Neural cell (in vitro differentiated cells): Measurements from ENCODE around the gene RALGPS1. TPM values are rescaled to one million over a fixed set of nuclear protein-coding genes. Genes with fewer than 3 reads are reported as not detected.

Experiments
- H2AFZ ChIP-seq: fragments of 200-600, 300-800 bp; sonication (generic), shearing (Covaris generic); 2 replicates; pipeline ENCODE4 v1.6.0; 2014; ENCODE audit warnings: low read depth, mild to moderate bottlenecking, antibody characterized with exemption, low read length, moderate library complexity
- H3F3A ChIP-seq: fragments of 200-600 bp; shearing (Covaris generic); 2 replicates; pipeline ENCODE4 v1.6.1; 2016; ENCODE audit warnings: mild to moderate bottlenecking, moderate library complexity, mixed read lengths, antibody characterized with exemption, low read length; ENCODE audit not compliant: insufficient read depth, poor library complexity, severe bottlenecking
- H3K27ac ChIP-seq: fragments of 200-600, 300-800 bp; sonication (generic), shearing (Covaris generic); 2 replicates; pipeline ENCODE4 v1.5.1; 2014; ENCODE audit warnings: mild to moderate bottlenecking, low read length, moderate library complexity
- H3K27me3 ChIP-seq: fragments of 300-800, 200-600 bp; sonication (generic), shearing (Covaris generic); 2 replicates; pipeline ENCODE4 v1.6.0; 2014; ENCODE audit warnings: mild to moderate bottlenecking, low read depth, low read length, moderate library complexity; ENCODE audit not compliant: insufficient read depth
- H3K36me3 ChIP-seq: fragments of 300-800, 200-600 bp; sonication (generic), shearing (Covaris generic); 2 replicates; pipeline ENCODE4 v1.5.1; 2014; ENCODE audit warnings: mild to moderate bottlenecking, antibody characterized with exemption, low read length, moderate library complexity; ENCODE audit not compliant: insufficient read depth
- H3K4me2 ChIP-seq: fragments of 300-800, 200-600 bp; sonication (generic), shearing (Covaris generic); 2 replicates; pipeline ENCODE4 v1.6.0; 2014; ENCODE audit warnings: mild to moderate bottlenecking, low read length
- H3K4me3 ChIP-seq: fragments of 300-800, 200-600 bp; sonication (generic), shearing (Covaris generic); 2 replicates; pipeline ENCODE4 v1.5.1; 2014; ENCODE audit warnings: mild to moderate bottlenecking, low read length, moderate library complexity
- H3K79me2 ChIP-seq: fragments of 200-600 bp; shearing (Covaris generic); replicated peaks from 2 replicates; pipeline ENCODE4 v1.6.0; 2014; ENCODE audit warnings: mild to moderate bottlenecking, low read length, moderate library complexity; ENCODE audit not compliant: insufficient read depth
- H3K9ac ChIP-seq: fragments of 300-800, 200-600 bp; sonication (generic), shearing (Covaris generic); 2 replicates; pipeline ENCODE4 v1.6.1; 2016; ENCODE audit warnings: mild to moderate bottlenecking, low read length, mixed read lengths
- H3K9me2 ChIP-seq: fragments of 200-600 bp; shearing (Covaris generic); 2 replicates; pipeline ENCODE4 v1.6.1; 2016; ENCODE audit warnings: mild to moderate bottlenecking, low read length, mixed read lengths; ENCODE audit not compliant: insufficient read depth
- H3K9me3 ChIP-seq: fragments of 200-600, 300-800 bp; sonication (generic), shearing (Covaris generic); 2 replicates; pipeline ENCODE4 v1.6.1; 2016; ENCODE audit warnings: mild to moderate bottlenecking, mixed run types, low read length, moderate library complexity, mixed read lengths
- H4K20me1 ChIP-seq: fragments of 200-600 bp; shearing (Covaris generic); 2 replicates; pipeline ENCODE4 v1.6.1; 2016; ENCODE audit warnings: mild to moderate bottlenecking, mixed run types; ENCODE audit not compliant: insufficient read depth
- CTCF ChIP-seq: fragments of 450-650 bp; IDR thresholded peaks from 2 replicates; pipeline ENCODE4 v1.5.1; 2014; ENCODE audit warnings: antibody characterized with exemption, mild to moderate bottlenecking, moderate library complexity; ENCODE audit not compliant: poor library complexity, severe bottlenecking
- EP300 ChIP-seq: fragments of 450-650 bp; conservative IDR thresholded peaks from 2 replicates; pipeline ENCODE4 v1.6.1; 2014; ENCODE audit warnings: antibody characterized with exemption, mild to moderate bottlenecking, moderate library complexity; ENCODE audit not compliant: poor library complexity, severe bottlenecking
- EZH2 ChIP-seq: fragments of 200-600, 300-800 bp; shearing (Covaris generic), sonication (generic); IDR thresholded peaks from 2 replicates; pipeline ENCODE4 v1.6.1; 2014; ENCODE audit warnings: antibody characterized with exemption, low read length, borderline replicate concordance, mild to moderate bottlenecking; ENCODE audit not compliant: insufficient read depth, poor library complexity, severe bottlenecking
- MXI1 ChIP-seq: fragments of 450-650 bp; conservative IDR thresholded peaks from 2 replicates; pipeline ENCODE4 v1.6.1; 2014; ENCODE audit warnings: antibody characterized with exemption, mild to moderate bottlenecking; ENCODE audit not compliant: poor library complexity, severe bottlenecking
- POLR2AphosphoS5 ChIP-seq: IDR thresholded peaks from 2 replicates; pipeline ENCODE4 v1.6.1; 2012
- RAD21 ChIP-seq: fragments of 450-650 bp; conservative IDR thresholded peaks from 2 replicates; pipeline ENCODE4 v1.6.1; 2014; ENCODE audit warnings: antibody characterized with exemption, mild to moderate bottlenecking, moderate library complexity
- REST ChIP-seq: IDR thresholded peaks from 2 replicates; pipeline ENCODE4 v1.6.1; 2012; ENCODE audit warnings: borderline replicate concordance
- SMC3 ChIP-seq: fragments of 450-650 bp; conservative IDR thresholded peaks from 2 replicates; pipeline ENCODE4 v1.6.1; 2014; ENCODE audit warnings: antibody characterized with exemption, mild to moderate bottlenecking, moderate library complexity; ENCODE audit not compliant: poor library complexity
- TAF1 ChIP-seq: IDR thresholded peaks from 2 replicates; pipeline ENCODE4 v1.6.1; 2012; ENCODE audit warnings: low read depth
- polyA plus RNA-seq: library from polyadenylated mRNA; depleted of rRNA; stranded (reverse); fragments of >200 nt; gene quantifications from 2 replicates; pipeline ENCODE4 v1.2.3, GENCODE V29; 2014

RALGPS1 gene
- polyA plus RNA-seq, 1 donor from 2014 or later, result 37.1 TPM

GRCh38 chr9:127203681-127204327, 289.2 kb downstream of the RALGPS1 start:
- Histone ChIP-seq H3K27ac (no peak overlapping the region), H3K9ac (no peak overlapping the region), H2AFZ (no peak overlapping the region), H3F3A (no peaks in the 10 kb centered on the region), H3K79me2 (no peaks in the 10 kb centered on the region), H4K20me1 (no peaks in the 10 kb centered on the region), H3K36me3 (no peaks in the 10 kb centered on the region), H3K4me3 (no peak overlapping the region), H3K9me3 (no peaks in the 10 kb centered on the region), H3K27me3 (no peaks in the 10 kb centered on the region), H3K4me2 (no peak overlapping the region), H3K9me2 (no peaks in the 10 kb centered on the region)
- TF ChIP-seq SMC3 (no peak), REST (no peak), MXI1 (no peak), EZH2 (no peak), CTCF (no peak), RAD21 (no peak), POLR2AphosphoS5 (no peak), TAF1 (no peak), EP300 (no peak)

GRCh38 chr9:127204771-127205470, 290.3 kb downstream of the RALGPS1 start:
- Histone ChIP-seq H3K9ac (no peak overlapping the region), H3K4me2 (no peak overlapping the region)
- TF ChIP-seq CTCF, result no peak
- no peak for TF ChIP-seq POLR2AphosphoS5
- TF ChIP-seq TAF1, result no peak
- TF ChIP-seq EZH2, result no peak
- no peak for TF ChIP-seq RAD21
- no peak for TF ChIP-seq REST
- no peak for TF ChIP-seq EP300
- TF ChIP-seq MXI1, result no peak
- no peak for TF ChIP-seq SMC3

More at GRCh38 chr9:127204771-127205470, 290.3 kb downstream of the RALGPS1 start:
- Histone ChIP-seq H3K79me2 (no peaks in the 10 kb centered on the region), H4K20me1 (no peaks in the 10 kb centered on the region), H3K36me3 (no peaks in the 10 kb centered on the region), H3K9me3 (no peaks in the 10 kb centered on the region), H3K27ac (no peak overlapping the region), H3K9me2 (no peaks in the 10 kb centered on the region), H3K27me3 (no peaks in the 10 kb centered on the region), H2AFZ (no peak overlapping the region), H3F3A (no peaks in the 10 kb centered on the region), H3K4me3 (no peak overlapping the region)
